ENCODE measurements around the gene CCDC106.

The CCDC106 gene

DNA sequence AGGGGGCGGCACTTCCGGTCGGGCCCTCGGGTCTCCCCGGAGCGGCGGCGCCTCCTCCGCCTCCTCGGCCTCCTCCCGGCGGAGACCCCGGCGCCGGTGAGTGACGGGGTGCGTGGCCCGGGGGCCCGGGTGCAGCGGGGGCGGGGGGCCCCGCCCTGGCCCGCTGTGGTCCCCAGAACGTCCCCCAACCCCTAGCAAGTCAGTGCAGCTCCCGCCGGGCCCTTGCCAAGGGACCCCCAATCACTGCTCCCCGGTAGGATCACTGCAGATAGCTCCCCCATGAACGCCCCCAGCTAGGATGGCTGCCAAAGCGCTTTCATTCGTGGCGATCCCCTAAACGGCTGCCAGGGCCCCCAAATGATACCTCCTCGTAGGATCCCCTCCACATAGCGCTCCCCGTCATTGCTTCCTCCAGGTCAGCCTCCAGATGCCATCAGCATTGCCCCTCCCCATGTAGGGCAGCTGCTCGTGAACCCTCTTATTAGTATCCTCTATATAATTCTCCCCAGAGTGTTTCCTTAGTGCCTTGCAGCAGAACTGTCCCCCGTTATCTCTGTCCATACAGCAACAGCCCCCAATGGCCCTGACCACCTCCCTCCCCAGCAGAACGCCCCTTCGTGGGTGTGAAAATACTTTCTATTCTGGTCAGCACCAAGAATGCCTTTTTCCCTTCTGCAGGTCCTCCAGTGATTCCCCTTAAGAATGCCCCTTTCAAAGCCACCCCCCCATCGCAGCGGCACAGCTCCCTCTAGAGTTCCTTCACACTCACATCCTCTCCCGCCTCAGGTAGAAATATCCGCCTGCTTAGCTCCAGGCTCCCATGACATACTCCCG, 42.2 kb upstream of the CCDC106 start, which contains the start of gene ZNF865:
Gene ZNF865, plus strand, starts transcription at position 11 of the 834 bp plus-strand sequence. CDS start 7,972 bp downstream, outside the sequence.
- peak within 1 kb of the TSS; percentile 91 for H3K9ac ChIP-seq (ENCODE audit: low read length)
- H3K36me3 ChIP-seq (ENCODE audit: control insufficient read depth, insufficient read depth, low read length), result peaks cover 4% of the 10 kb centered on the region
- peaks cover 2% of the 10 kb centered on the region for H3K27me3 ChIP-seq (ENCODE audit: control insufficient read depth, insufficient read depth, low read length)
- H3K4me3 ChIP-seq (ENCODE audit: low read length), result peak within 1 kb of the TSS; percentile 97
- peak within 1 kb of the TSS; percentile 94 for H3K27ac ChIP-seq (ENCODE audit: low read depth, low read length)
- peaks cover 17% of the 10 kb centered on the region for H3K4me1 ChIP-seq (ENCODE audit: control insufficient read depth, insufficient read depth, low read length)

DNA sequence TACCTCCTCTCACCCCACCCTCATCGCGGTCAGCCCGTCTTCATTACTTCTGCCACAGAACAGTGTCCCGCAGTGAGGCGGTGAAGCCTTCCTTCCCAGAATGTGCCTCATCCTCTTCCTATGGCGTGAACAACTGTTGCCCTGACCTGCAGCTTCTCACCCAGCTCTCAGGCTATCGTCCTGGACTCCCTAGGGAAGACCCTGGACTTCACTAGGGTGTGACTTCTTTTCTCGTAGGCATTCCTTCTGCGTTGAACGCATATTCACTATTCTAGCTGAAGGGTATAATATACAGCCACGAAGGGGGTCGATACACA, 41.6 kb upstream of the CCDC106 start:
- H3K4me3 ChIP-seq (ENCODE audit: low read length), result peak overlapping the region; percentile 97
- peaks cover 12% of the 10 kb centered on the region for H3K4me1 ChIP-seq (ENCODE audit: control insufficient read depth, insufficient read depth, low read length)
- H3K9ac ChIP-seq (ENCODE audit: low read length), result no peak overlapping the region

DNA sequence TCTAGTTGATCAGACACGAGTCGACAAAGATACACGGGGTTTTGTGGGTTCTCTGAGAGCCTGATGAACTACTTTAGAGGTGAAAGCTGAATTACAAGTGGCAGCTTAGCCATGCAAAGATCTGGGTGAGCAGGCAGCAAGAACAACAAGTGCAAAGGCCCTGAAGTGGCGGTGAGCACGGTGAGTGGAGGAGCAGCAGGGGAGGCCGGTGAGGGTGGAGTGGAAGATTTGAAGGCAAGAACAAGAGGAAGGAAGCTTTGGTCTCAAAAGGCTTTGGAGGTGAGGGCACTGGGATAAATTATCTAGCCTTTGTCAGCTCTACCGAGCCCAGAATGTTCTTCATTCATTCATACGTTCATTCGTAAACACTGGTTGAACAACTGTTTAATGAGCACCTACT, 41.2 kb upstream of the CCDC106 start:
- H3K27me3 ChIP-seq (ENCODE audit: control insufficient read depth, insufficient read depth, low read length), result peaks cover 2% of the 10 kb centered on the region
- H3K4me1 ChIP-seq (ENCODE audit: control insufficient read depth, insufficient read depth, low read length), result peaks cover 12% of the 10 kb centered on the region
- H3K27ac ChIP-seq (ENCODE audit: low read depth, low read length), result no peak overlapping the region
- no peak overlapping the region for H3K9ac ChIP-seq (ENCODE audit: low read length)
- peaks cover 4% of the 10 kb centered on the region for H3K36me3 ChIP-seq (ENCODE audit: control insufficient read depth, insufficient read depth, low read length)
- H3K4me3 ChIP-seq (ENCODE audit: low read length), result peak overlapping the region; percentile 97

More for the DNA sequence above, 41.6 kb upstream of the CCDC106 start:
- Histone ChIP-seq H3K36me3 (ENCODE audit: control insufficient read depth, insufficient read depth, low read length) (peaks cover 4% of the 10 kb centered on the region), H3K27me3 (ENCODE audit: control insufficient read depth, insufficient read depth, low read length) (peaks cover 2% of the 10 kb centered on the region), H3K27ac (ENCODE audit: low read depth, low read length) (peak overlapping the region; percentile 94)

DNA sequence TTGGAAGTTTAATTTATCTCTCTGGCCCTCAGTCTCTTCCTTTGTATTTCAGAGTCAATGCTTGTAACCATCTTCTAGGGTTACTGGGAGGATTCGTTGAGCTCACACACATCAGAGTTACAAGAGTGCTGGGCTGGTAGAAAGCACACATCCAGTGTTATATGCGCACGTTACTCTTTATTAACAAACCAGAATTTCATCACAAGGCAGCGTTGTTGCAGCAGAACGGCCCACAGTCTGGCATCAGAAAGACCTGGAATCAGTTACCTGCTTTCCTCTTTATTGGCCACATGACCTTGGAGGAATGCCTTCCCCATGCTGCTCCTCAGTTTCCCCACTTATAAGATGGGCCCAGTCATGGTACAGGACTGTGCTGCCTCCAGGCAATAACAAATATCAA, 38.7 kb upstream of the CCDC106 start:
- no peak overlapping the region for H3K27ac ChIP-seq (ENCODE audit: low read depth, low read length)
- H3K4me3 ChIP-seq (ENCODE audit: low read length), result no peak overlapping the region
- peaks cover 12% of the 10 kb centered on the region for H3K4me1 ChIP-seq (ENCODE audit: control insufficient read depth, insufficient read depth, low read length)
- H3K27me3 ChIP-seq (ENCODE audit: control insufficient read depth, insufficient read depth, low read length), result peaks cover 2% of the 10 kb centered on the region
- peaks cover 4% of the 10 kb centered on the region for H3K36me3 ChIP-seq (ENCODE audit: control insufficient read depth, insufficient read depth, low read length)
- no peak overlapping the region for H3K9ac ChIP-seq (ENCODE audit: low read length)

DNA sequence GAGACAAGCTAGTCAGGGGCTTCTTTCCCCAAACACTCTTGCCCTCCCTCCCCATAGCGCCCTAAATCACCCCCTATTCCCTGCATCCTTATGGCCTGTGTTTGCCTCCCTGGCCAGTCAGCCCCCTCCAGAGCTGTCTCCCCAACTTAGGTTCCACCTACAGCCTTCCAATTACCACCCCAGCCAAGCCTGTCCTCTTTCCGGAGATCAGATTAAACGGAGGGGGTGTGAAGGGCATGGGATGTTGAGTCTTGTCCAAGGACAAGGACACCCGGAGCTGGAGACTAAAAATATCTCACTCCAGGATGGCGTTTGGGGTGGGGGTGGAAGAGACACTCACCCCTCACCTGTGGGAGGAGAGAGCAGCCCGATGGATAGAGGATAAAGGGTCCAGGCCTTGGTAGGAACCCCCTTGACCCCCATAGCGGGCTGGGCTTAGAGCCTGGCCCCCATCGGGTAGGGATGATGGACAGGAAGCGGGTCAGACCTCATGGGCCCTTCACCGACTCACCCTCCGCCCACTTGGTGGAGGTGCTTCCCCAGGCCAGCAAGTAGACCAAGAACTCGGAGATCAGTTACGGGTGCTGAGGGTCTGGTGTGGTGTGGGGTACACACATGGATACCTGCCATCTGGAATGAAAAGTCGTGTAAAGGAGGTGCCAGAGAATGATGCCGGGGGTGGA, 36.6 kb upstream of the CCDC106 start:
- peaks cover 6% of the 10 kb centered on the region for H3K36me3 ChIP-seq (ENCODE audit: control insufficient read depth, insufficient read depth, low read length)
- H3K9ac ChIP-seq (ENCODE audit: low read length), result no peak overlapping the region
- no peaks in the 10 kb centered on the region for H3K27me3 ChIP-seq (ENCODE audit: control insufficient read depth, insufficient read depth, low read length)
- H3K4me3 ChIP-seq (ENCODE audit: low read length), result no peak overlapping the region
- no peak overlapping the region for H3K27ac ChIP-seq (ENCODE audit: low read depth, low read length)
- peaks cover 4% of the 10 kb centered on the region for H3K4me1 ChIP-seq (ENCODE audit: control insufficient read depth, insufficient read depth, low read length)

DNA sequence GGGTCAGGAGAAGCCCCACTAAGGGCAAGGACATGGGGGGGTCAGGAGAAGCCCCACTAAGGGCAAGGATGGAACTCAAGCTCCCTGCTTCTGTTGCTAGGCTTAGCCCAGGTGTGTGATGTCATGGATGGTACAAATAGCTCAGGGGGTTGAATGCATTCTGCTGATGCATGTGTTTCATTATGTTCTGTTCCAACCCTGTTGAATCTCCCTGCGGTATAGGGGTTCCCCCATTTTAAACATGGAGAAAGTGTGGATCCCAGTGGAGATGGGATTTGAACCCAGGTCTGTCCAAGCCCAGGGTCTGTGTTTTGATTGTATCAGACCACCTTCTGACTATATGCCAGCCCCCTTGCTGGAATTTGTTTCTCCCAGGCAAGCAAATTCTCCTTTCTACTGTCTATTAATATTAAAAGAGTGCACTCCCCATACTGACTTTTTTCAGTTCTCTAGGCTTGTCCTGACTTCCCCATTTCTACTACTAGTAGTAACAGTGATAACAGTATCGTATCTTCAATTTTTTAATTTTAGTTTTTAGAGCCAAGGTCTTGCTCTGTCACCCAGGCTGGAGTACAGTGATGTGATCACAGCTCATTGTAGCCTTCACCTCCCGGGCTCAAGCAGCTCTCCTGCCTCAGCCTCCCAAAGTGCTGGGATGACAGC, 35.9 kb upstream of the CCDC106 start:
- no peak overlapping the region for H3K4me3 ChIP-seq (ENCODE audit: low read length)
- no peak overlapping the region for H3K27ac ChIP-seq (ENCODE audit: low read depth, low read length)
- no peaks in the 10 kb centered on the region for H3K4me1 ChIP-seq (ENCODE audit: control insufficient read depth, insufficient read depth, low read length)
- peaks cover 6% of the 10 kb centered on the region for H3K36me3 ChIP-seq (ENCODE audit: control insufficient read depth, insufficient read depth, low read length)
- H3K9ac ChIP-seq (ENCODE audit: low read length), result no peak overlapping the region
- no peaks in the 10 kb centered on the region for H3K27me3 ChIP-seq (ENCODE audit: control insufficient read depth, insufficient read depth, low read length)

DNA sequence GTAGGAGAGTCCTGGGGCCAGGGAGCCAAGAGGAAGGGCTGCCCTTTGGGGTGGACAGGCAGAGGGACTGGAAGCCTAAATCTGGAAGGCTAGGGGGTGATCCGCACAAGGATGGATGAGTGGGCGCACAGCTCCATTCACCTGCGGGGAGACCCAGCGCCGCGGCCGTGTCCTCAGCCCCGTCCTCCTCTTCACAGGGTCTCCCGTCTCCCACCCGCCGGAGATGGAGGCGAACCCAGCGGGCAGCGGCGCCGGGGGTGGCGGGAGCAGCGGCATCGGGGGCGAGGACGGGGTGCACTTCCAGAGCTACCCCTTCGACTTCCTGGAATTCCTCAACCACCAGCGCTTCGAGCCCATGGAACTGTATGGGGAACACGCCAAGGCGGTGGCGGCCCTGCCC, 34.6 kb upstream of the CCDC106 start:
- no peaks in the 10 kb centered on the region for H3K4me1 ChIP-seq (ENCODE audit: control insufficient read depth, insufficient read depth, low read length)
- no peaks in the 10 kb centered on the region for H3K27me3 ChIP-seq (ENCODE audit: control insufficient read depth, insufficient read depth, low read length)
- no peak overlapping the region for H3K27ac ChIP-seq (ENCODE audit: low read depth, low read length)
- H3K36me3 ChIP-seq (ENCODE audit: control insufficient read depth, insufficient read depth, low read length), result peaks cover 6% of the 10 kb centered on the region
- H3K4me3 ChIP-seq (ENCODE audit: low read length), result no peak overlapping the region
- H3K9ac ChIP-seq (ENCODE audit: low read length), result no peak overlapping the region

DNA sequence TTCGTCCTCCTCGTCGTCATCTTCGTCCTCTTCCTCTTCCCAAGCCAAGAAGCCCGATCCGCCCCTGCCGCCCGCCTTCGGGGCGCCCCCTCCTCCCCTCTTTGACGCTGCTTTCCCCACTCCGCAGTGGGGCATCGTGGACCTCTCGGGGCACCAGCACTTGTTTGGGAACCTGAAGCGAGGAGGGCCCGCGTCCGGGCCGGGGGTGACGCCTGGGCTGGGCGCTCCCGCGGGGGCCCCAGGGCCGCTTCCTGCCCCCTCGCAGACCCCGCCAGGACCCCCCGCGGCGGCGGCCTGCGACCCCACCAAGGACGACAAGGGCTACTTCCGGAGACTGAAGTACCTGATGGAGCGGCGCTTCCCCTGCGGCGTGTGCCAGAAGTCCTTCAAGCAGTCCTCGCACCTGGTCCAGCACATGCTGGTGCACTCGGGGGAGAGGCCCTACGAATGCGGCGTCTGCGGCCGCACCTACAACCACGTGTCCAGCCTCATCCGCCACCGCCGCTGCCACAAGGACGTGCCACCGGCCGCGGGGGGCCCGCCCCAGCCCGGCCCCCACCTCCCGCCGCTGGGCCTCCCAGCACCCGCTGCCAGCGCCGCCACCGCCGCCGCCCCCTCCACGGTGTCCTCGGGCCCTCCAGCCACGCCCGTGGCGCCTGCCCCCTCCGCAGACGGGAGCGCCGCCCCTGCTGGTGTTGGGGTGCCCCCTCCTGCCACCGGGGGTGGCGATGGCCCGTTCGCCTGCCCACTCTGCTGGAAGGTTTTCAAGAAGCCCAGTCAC, 33.9 kb upstream of the CCDC106 start:
- Histone ChIP-seq H3K36me3 (ENCODE audit: control insufficient read depth, insufficient read depth, low read length) (peaks cover 6% of the 10 kb centered on the region), H3K4me1 (ENCODE audit: control insufficient read depth, insufficient read depth, low read length) (no peaks in the 10 kb centered on the region), H3K9ac (ENCODE audit: low read length) (no peak overlapping the region), H3K27ac (ENCODE audit: low read depth, low read length) (no peak overlapping the region), H3K4me3 (ENCODE audit: low read length) (no peak overlapping the region), H3K27me3 (ENCODE audit: control insufficient read depth, insufficient read depth, low read length) (no peaks in the 10 kb centered on the region)

DNA sequence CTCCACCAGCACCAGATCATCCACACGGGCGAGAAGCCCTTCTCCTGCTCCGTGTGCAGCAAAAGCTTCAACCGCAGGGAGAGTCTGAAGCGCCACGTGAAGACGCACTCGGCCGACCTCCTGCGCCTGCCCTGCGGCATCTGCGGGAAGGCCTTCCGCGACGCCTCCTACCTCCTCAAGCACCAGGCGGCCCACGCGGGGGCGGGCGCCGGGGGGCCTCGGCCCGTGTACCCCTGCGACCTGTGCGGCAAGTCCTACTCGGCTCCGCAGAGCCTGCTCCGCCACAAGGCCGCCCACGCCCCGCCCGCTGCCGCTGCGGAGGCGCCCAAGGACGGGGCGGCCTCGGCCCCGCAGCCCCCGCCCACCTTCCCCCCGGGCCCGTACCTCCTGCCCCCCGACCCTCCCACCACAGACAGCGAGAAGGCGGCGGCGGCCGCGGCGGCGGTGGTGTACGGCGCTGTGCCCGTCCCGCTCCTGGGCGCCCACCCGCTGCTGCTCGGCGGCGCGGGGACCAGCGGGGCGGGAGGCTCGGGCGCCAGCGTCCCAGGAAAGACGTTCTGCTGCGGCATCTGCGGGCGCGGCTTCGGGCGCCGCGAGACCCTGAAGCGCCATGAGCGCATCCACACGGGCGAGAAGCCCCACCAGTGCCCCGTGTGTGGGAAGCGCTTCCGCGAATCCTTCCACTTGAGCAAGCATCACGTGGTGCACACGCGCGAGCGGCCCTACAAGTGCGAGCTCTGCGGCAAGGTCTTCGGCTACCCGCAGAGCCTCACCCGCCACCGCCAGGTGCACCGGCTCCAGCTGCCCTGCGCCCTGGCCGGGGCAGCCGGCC, 33.1 kb upstream of the CCDC106 start:
- Histone ChIP-seq H3K4me1 (ENCODE audit: control insufficient read depth, insufficient read depth, low read length) (no peaks in the 10 kb centered on the region), H3K27ac (ENCODE audit: low read depth, low read length) (no peak overlapping the region), H3K4me3 (ENCODE audit: low read length) (no peak overlapping the region), H3K9ac (ENCODE audit: low read length) (no peak overlapping the region), H3K27me3 (ENCODE audit: control insufficient read depth, insufficient read depth, low read length) (no peaks in the 10 kb centered on the region), H3K36me3 (ENCODE audit: control insufficient read depth, insufficient read depth, low read length) (peaks cover 2% of the 10 kb centered on the region)

DNA sequence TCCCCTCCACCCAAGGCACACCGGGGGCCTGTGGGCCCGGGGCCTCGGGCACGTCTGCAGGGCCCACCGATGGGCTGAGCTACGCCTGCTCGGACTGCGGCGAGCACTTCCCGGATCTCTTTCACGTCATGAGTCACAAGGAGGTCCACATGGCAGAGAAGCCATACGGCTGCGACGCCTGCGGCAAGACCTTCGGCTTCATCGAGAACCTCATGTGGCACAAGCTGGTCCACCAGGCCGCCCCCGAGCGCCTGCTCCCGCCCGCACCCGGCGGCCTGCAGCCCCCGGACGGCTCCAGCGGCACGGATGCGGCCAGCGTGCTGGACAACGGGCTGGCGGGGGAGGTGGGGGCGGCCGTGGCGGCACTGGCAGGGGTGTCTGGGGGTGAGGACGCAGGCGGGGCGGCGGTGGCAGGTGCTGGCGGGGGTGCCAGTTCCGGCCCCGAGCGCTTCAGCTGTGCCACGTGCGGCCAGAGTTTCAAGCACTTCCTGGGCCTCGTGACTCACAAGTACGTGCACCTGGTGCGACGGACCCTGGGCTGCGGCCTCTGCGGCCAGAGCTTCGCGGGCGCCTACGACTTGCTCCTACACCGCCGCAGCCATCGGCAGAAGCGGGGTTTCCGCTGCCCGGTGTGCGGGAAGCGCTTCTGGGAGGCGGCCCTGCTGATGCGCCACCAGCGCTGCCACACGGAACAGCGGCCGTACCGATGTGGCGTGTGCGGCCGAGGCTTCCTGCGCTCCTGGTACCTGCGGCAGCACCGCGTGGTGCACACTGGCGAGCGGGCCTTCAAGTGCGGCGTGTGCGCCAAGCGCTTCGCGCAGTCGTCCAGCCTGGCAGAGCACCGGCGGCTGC, 32.2 kb upstream of the CCDC106 start:
- Histone ChIP-seq H3K27ac (ENCODE audit: low read depth, low read length) (no peak overlapping the region), H3K4me1 (ENCODE audit: control insufficient read depth, insufficient read depth, low read length) (no peaks in the 10 kb centered on the region), H3K9ac (ENCODE audit: low read length) (no peak overlapping the region), H3K36me3 (ENCODE audit: control insufficient read depth, insufficient read depth, low read length) (peaks cover 2% of the 10 kb centered on the region), H3K4me3 (ENCODE audit: low read length) (no peak overlapping the region), H3K27me3 (ENCODE audit: control insufficient read depth, insufficient read depth, low read length) (no peaks in the 10 kb centered on the region)

DNA sequence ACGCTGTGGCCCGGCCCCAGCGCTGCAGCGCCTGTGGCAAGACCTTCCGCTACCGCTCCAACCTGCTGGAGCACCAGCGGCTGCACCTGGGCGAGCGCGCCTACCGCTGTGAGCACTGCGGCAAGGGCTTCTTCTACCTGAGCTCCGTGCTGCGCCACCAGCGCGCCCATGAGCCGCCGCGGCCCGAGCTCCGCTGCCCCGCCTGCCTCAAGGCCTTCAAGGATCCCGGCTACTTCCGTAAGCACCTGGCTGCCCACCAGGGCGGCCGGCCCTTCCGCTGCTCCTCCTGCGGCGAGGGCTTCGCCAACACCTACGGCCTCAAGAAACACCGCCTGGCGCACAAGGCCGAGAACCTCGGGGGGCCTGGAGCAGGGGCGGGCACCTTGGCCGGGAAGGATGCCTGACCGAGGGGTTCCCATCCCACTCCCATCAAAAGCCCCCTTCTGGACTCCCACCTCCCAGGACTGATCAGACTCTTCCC, 31.6 kb upstream of the CCDC106 start:
- Histone ChIP-seq H3K27ac (ENCODE audit: low read depth, low read length) (no peak overlapping the region), H3K9ac (ENCODE audit: low read length) (no peak overlapping the region), H3K4me1 (ENCODE audit: control insufficient read depth, insufficient read depth, low read length) (no peaks in the 10 kb centered on the region), H3K27me3 (ENCODE audit: control insufficient read depth, insufficient read depth, low read length) (no peaks in the 10 kb centered on the region), H3K4me3 (ENCODE audit: low read length) (no peak overlapping the region), H3K36me3 (ENCODE audit: control insufficient read depth, insufficient read depth, low read length) (peaks cover 2% of the 10 kb centered on the region)

All from rectal smooth muscle tissue (tissue), 1 donor.